NK-92 (cell line): ENCODE results near the gene MRPS27.

ENCODE experiments used
- DNase-seq: peaks from one replicate; lab custom pipeline; 2025; ENCODE audit not compliant: unreplicated experiment; lab: John Stamatoyannopoulos, UW

The MRPS27 gene

GRCh38 chr5:72234868-72235267, 85.2 kb downstream of the MRPS27 start:
- DNase-seq, result no peak

GRCh38 chr5:72234265-72234700, 85.8 kb downstream of the MRPS27 start:
- DNase-seq, result no peak

- no peak for DNase-seq
These were observed 86.2 kb downstream of the MRPS27 start for GRCh38 chr5:72233835-72234234.

GRCh38 chr5:72232838-72233237, 87.2 kb downstream of the MRPS27 start:
- DNase-seq, result no peak

GRCh38 chr5:72231991-72232703, 87.9 kb downstream of the MRPS27 start:
- no peak for DNase-seq

GRCh38 chr5:72228960-72229359, 91.1 kb downstream of the MRPS27 start:
- no peak for DNase-seq

- no peak for DNase-seq
These were observed 93.1 kb downstream of the MRPS27 start for GRCh38 chr5:72226950-72227349.

- no peak for DNase-seq
These were observed 94.3 kb downstream of the MRPS27 start for GRCh38 chr5:72225741-72226140.

- DNase-seq, result no peak
These were observed 95.0 kb downstream of the MRPS27 start for GRCh38 chr5:72224946-72225463.

- no peak for DNase-seq
These were observed 96.7 kb downstream of the MRPS27 start for GRCh38 chr5:72223371-72223770.

- no peak for DNase-seq
These were observed 97.5 kb downstream of the MRPS27 start for GRCh38 chr5:72222521-72222920.

GRCh38 chr5:72221541-72221940, 98.5 kb downstream of the MRPS27 start:
- DNase-seq, result no peak

- no peak for DNase-seq
These were observed 98.9 kb downstream of the MRPS27 start for GRCh38 chr5:72221099-72221498.

- no peak for DNase-seq
These were observed 103.3 kb downstream of the MRPS27 start for GRCh38 chr5:72216756-72217155.

- DNase-seq, result no peak
These were observed 105.9 kb downstream of the MRPS27 start for GRCh38 chr5:72214168-72214567.

- DNase-seq, result no peak
These were observed 106.6 kb downstream of the MRPS27 start for GRCh38 chr5:72213482-72213881.

- no peak for DNase-seq
These were observed 107.9 kb downstream of the MRPS27 start for GRCh38 chr5:72212171-72212570.

- DNase-seq, result no peak
These were observed 109.0 kb downstream of the MRPS27 start for GRCh38 chr5:72210888-72211678.

- DNase-seq, result no peak
These were observed 110.6 kb downstream of the MRPS27 start for GRCh38 chr5:72209147-72210115.

- DNase-seq, result no peak
These were observed 111.6 kb downstream of the MRPS27 start for GRCh38 chr5:72208324-72208926.

- no peak for DNase-seq
These were observed 113.0 kb downstream of the MRPS27 start for GRCh38 chr5:72206994-72207393.
